ENCODE measurements around the gene SERPINB2. TPM values are rescaled to one million over a fixed set of nuclear protein-coding genes. Genes with fewer than 3 reads are reported as not detected.

Gene SERPINB2
- total and polyA plus RNA-seq, 7 experiments from 2014 or later, result 3.6 to 8.5 (median 4.9) TPM; not detected in 3

DNA sequence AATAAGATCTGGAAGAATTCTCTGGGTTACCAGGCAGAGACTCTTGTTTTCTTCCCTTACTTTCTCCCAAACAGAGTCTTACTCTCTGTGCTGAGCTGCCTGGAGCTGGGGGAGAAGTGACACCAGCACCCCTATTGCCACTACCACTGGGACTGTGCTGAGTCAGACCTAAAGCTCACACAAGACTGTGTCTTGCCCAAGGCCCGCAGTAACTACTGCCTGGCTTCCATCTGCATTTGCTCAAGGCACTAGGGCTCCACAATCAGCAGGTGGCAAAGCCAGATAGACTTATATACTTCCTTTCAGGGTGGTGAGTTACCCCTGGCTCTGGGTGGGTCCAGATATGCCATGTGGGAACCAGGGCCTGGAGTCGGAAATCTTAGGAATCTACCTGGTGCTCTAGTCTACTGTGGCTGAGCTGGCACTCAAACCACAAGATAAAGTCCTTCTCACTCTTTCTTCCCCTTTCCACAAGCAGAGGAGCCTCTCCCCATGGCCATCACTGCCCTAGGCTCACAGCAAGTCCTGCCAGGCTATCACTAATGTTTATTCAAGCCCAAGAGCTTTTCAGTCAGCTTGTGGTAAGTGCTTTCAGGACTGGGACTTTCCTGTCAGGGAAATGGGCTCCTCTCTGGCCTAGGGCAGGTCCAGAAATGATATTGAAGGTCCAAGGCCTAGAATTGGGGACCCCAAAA is 27.6 kb upstream of the SERPINB2 start:
- POLR2A ChIA-PET, result no interaction called here

DNA sequence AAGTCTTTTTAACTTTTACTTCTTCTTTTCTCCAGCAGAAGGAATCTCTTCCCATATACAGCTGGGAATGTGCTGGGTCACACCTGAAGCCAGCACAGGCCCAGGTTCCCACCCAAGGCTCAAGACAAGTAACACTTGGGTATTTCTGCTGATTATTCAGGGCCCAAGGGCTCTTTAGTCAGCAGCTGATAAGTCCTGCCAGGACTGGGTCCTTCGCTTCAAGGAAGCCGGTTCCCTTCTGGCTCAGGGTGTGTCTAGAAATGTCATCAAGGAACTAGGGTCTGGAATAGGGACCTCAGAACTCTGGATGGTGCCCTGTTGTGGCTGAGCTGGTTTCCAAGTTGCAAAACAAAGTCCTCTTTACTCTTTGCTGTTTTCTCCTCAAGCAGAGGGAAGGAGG is 27.0 kb upstream of the SERPINB2 start:
- Mint-ChIP-seq H3K9me3 (peaks cover 0 to 5% (median 0%) of the 10 kb centered on the region in 11 donors), H3K36me3 (no peaks in the 10 kb centered on the region), H3K27me3 (peaks cover 7 to 33% (median 13%) of the 10 kb centered on the region in 5 donors), H3K27ac (no peak overlapping the region), H3K4me1 (no peaks in the 10 kb centered on the region), H3K4me3 (no peak overlapping the region)
- DNase-seq (no peak), ATAC-seq (no peak)
- H3K4me1 ChIP-seq (ENCODE audit: control insufficient read depth in 2 of 2, insufficient read depth in 2 of 2, low read length in 2 of 2), result no peaks in the 10 kb centered on the region
- H3K36me3 ChIP-seq (ENCODE audit: control insufficient read depth in 2 of 3, insufficient read depth in 3 of 3, low read length in 3 of 3), result no peaks in the 10 kb centered on the region
- ChIA-PET CTCF (no interaction called here), POLR2A (no interaction called here)
- H3K4me3 ChIP-seq (ENCODE audit: low read length), result no peak overlapping the region
- no peak overlapping the region for H3K27ac ChIP-seq (ENCODE audit: low read depth, low read length)
- intact Hi-C loops (cut with micrococcal nuclease), result no loop called here
- H3K9me3 ChIP-seq (ENCODE audit: control insufficient read depth in 2 of 3, low read length in 3 of 3), result no peaks in the 10 kb centered on the region
- H3K27me3 ChIP-seq (ENCODE audit: control insufficient read depth in 2 of 2, insufficient read depth in 2 of 2, low read length in 2 of 2), result no peaks in the 10 kb centered on the region

More for the DNA sequence above, 27.6 kb upstream of the SERPINB2 start:
- H3K27me3 ChIP-seq (ENCODE audit: control insufficient read depth in 2 of 2, insufficient read depth in 2 of 2, low read length in 2 of 2), result no peaks in the 10 kb centered on the region
- peak; percentile 68 for ATAC-seq
- CTCF ChIA-PET, result no interaction called here
- H3K27me3 Mint-ChIP-seq, result peaks cover 9 to 33% (median 13%) of the 10 kb centered on the region in 5 donors
- no peaks in the 10 kb centered on the region for H3K36me3 Mint-ChIP-seq
- H3K36me3 ChIP-seq (ENCODE audit: control insufficient read depth in 2 of 3, insufficient read depth in 3 of 3, low read length in 3 of 3), result no peaks in the 10 kb centered on the region
- no peaks in the 10 kb centered on the region for H3K4me1 ChIP-seq (ENCODE audit: control insufficient read depth in 2 of 2, insufficient read depth in 2 of 2, low read length in 2 of 2)
- H3K4me3 ChIP-seq (ENCODE audit: low read length), result no peak overlapping the region
- DNase-seq, result no peak
- no peak overlapping the region for H3K4me3 Mint-ChIP-seq
- no peaks in the 10 kb centered on the region for H3K4me1 Mint-ChIP-seq
- H3K27ac Mint-ChIP-seq, result no peak overlapping the region
- H3K9me3 ChIP-seq (ENCODE audit: control insufficient read depth in 2 of 3, low read length in 3 of 3), result no peaks in the 10 kb centered on the region
- intact Hi-C loops (cut with micrococcal nuclease), result no loop called here
- no peak overlapping the region for H3K27ac ChIP-seq (ENCODE audit: low read depth, low read length)
- peaks cover 0 to 6% (median 2%) of the 10 kb centered on the region in 11 donors for H3K9me3 Mint-ChIP-seq

DNA sequence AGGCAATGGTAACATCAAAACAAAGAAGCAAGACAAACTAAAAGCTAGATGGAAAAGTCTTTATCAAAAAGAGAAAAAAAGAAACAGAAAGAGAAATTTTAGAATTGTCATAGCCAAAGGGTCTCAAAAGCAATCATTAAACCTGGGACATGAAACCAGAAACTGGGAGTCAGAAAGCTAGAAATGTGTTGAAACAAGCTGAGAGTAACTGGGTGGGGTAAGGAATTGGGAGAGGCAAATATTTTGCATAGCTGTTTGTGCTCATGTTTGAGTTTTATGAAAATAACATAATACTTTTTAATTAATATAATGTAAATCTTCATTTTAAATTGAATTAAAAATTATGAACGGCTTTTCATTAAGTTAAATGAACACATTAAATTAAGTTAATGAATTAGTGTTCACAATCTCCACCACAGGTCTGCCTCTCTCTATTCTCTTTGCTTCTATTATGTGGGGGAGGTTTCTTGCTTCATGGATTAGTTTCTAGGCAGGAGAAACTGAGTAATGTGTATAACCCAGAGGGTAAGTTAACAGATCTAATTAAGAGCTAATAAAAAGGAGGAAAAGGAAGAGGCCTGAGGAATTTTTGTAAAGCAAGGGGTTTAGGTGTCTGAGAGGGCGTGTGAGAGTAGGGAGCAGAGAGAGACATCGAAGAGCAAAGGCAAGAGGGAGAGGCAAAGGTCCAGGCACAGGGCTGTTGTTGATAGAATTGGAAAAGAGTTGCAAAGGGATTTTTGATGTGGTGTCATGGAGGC is 20.0 kb upstream of the SERPINB2 start:
- CTCF ChIA-PET, result interaction anchor here (1.1 kb wide), 1 partner anchor 17 kb away, joined by 3 read pairs; no protein-coding TSS in a partner anchor
- no peak for DNase-seq
- H3K27me3 Mint-ChIP-seq, result peaks cover 0 to 21% (median 6%) of the 10 kb centered on the region in 5 donors
- no peaks in the 10 kb centered on the region for H3K27me3 ChIP-seq (ENCODE audit: control insufficient read depth in 2 of 2, insufficient read depth in 2 of 2, low read length in 2 of 2)
- H3K36me3 Mint-ChIP-seq, result no peaks in the 10 kb centered on the region
- H3K27ac Mint-ChIP-seq, result no peak overlapping the region
- H3K4me1 ChIP-seq (ENCODE audit: control insufficient read depth in 2 of 2, insufficient read depth in 2 of 2, low read length in 2 of 2), result no peaks in the 10 kb centered on the region
- no peaks in the 10 kb centered on the region for H3K4me1 Mint-ChIP-seq
- H3K9me3 ChIP-seq (ENCODE audit: control insufficient read depth in 2 of 3, low read length in 3 of 3), result no peaks in the 10 kb centered on the region
- H3K9me3 Mint-ChIP-seq, result peaks cover 0 to 4% (median 0%) of the 10 kb centered on the region in 11 donors
- H3K4me3 ChIP-seq (ENCODE audit: low read length), result no peak overlapping the region
- H3K36me3 ChIP-seq (ENCODE audit: control insufficient read depth in 2 of 3, insufficient read depth in 3 of 3, low read length in 3 of 3), result no peaks in the 10 kb centered on the region
- intact Hi-C loops (cut with micrococcal nuclease), result no loop called here
- no peak for ATAC-seq
- POLR2A ChIA-PET, result no interaction called here
- H3K27ac ChIP-seq (ENCODE audit: low read depth, low read length), result no peak overlapping the region
- no peak overlapping the region for H3K4me3 Mint-ChIP-seq

DNA sequence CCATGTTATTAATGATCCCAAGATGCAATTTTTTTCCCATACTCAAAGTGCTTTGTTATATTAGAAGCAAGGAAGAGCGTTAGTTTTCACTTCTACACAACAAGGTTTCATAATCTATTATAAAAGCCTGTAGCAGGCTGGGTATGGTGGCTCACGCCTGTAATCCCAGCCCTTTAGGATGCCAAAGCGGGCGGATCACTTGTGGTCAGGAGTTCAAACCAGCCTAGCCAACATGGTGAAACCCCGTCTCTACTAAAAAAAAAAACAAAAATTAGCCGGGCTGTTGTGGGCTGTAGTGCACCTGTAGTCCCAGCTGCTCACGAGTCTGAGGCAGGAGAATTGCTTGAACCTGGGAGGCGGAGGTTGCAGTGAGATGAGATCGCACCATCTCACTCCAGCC is 19.0 kb upstream of the SERPINB2 start:
- Histone ChIP-seq H3K4me1 (ENCODE audit: control insufficient read depth in 2 of 2, insufficient read depth in 2 of 2, low read length in 2 of 2) (no peaks in the 10 kb centered on the region), H3K4me3 (ENCODE audit: low read length) (no peak overlapping the region), H3K27me3 (ENCODE audit: control insufficient read depth in 2 of 2, insufficient read depth in 2 of 2, low read length in 2 of 2) (no peaks in the 10 kb centered on the region), H3K36me3 (ENCODE audit: control insufficient read depth in 2 of 3, insufficient read depth in 3 of 3, low read length in 3 of 3) (no peaks in the 10 kb centered on the region), H3K27ac (ENCODE audit: low read depth, low read length) (no peak overlapping the region), H3K9me3 (ENCODE audit: control insufficient read depth in 2 of 3, low read length in 3 of 3) (no peaks in the 10 kb centered on the region)
- CTCF ChIA-PET, result no interaction called here
- peaks cover 0 to 21% (median 5%) of the 10 kb centered on the region in 5 donors for H3K27me3 Mint-ChIP-seq
- H3K27ac Mint-ChIP-seq, result no peak overlapping the region
- intact Hi-C loops (cut with micrococcal nuclease), result no loop called here
- H3K36me3 Mint-ChIP-seq, result no peaks in the 10 kb centered on the region
- no peak for ATAC-seq
- H3K9me3 Mint-ChIP-seq, result peaks cover 0 to 4% (median 0%) of the 10 kb centered on the region in 11 donors
- H3K4me1 Mint-ChIP-seq, result no peaks in the 10 kb centered on the region
- no peak for DNase-seq
- H3K4me3 Mint-ChIP-seq, result no peak overlapping the region
- POLR2A ChIA-PET, result no interaction called here

DNA sequence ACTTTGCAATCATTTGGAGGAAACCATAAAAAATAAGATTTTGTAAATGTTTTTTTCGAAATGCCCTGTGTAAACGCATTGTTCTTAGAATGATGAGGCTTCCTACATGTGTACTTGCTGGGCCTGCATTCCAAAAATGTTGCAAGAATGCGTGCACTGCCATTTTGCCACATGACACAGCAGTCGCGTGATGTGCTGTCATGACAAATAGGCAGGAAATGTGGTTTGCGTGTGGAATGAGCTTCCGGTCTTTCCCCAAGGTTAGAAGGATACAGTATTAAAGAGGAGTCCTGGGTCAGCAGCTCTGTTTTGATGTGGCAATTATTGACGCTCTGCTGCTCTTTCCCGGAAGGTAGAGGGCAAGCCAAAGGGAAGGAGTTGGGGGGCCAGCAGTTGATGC is 18.1 kb upstream of the SERPINB2 start:
- intact Hi-C loops (cut with micrococcal nuclease), result no loop called here
- Histone ChIP-seq H3K36me3 (ENCODE audit: control insufficient read depth in 2 of 3, insufficient read depth in 3 of 3, low read length in 3 of 3) (no peaks in the 10 kb centered on the region), H3K27me3 (ENCODE audit: control insufficient read depth in 2 of 2, insufficient read depth in 2 of 2, low read length in 2 of 2) (no peaks in the 10 kb centered on the region), H3K9me3 (ENCODE audit: control insufficient read depth in 2 of 3, low read length in 3 of 3) (no peaks in the 10 kb centered on the region), H3K4me1 (ENCODE audit: control insufficient read depth in 2 of 2, insufficient read depth in 2 of 2, low read length in 2 of 2) (no peaks in the 10 kb centered on the region), H3K4me3 (ENCODE audit: low read length) (no peak overlapping the region), H3K27ac (ENCODE audit: low read depth, low read length) (no peak overlapping the region)
- CTCF ChIA-PET, result no interaction called here
- H3K4me3 Mint-ChIP-seq, result no peak overlapping the region
- peaks cover 0 to 21% (median 5%) of the 10 kb centered on the region in 5 donors for H3K27me3 Mint-ChIP-seq
- ATAC-seq (peak; percentile 82), DNase-seq (no peak)
- no peaks in the 10 kb centered on the region for H3K4me1 Mint-ChIP-seq
- no peak overlapping the region for H3K27ac Mint-ChIP-seq
- POLR2A ChIA-PET, result no interaction called here
- H3K36me3 Mint-ChIP-seq, result no peaks in the 10 kb centered on the region
- peaks cover 0 to 4% (median 0%) of the 10 kb centered on the region in 11 donors for H3K9me3 Mint-ChIP-seq

DNA sequence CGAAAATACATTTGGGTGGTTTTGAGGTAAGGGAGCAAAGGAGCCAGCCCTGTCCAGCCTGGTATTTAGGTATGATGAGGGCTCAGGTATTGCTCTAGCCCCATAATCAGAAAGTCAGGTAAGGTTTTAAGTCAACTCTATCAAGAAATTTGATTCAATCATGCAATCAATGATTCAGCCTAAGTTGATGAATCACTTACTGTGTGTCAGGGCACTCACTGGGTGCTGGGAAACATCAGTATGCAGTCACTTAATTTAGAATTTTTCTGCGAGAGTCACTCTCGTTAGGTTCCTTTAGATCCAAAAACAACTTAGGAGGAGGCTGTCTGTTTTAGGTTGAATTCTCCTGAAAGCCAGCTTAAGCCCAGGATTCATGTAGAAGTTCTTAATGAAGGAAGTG is 17.7 kb upstream of the SERPINB2 start:
- DNase-seq (no peak), ATAC-seq (peak; percentile 70)
- H3K27me3 Mint-ChIP-seq, result peaks cover 0 to 21% (median 6%) of the 10 kb centered on the region in 5 donors
- no peak overlapping the region for H3K27ac Mint-ChIP-seq
- CTCF ChIA-PET, result no interaction called here
- Histone ChIP-seq H3K36me3 (ENCODE audit: control insufficient read depth in 2 of 3, insufficient read depth in 3 of 3, low read length in 3 of 3) (no peaks in the 10 kb centered on the region), H3K9me3 (ENCODE audit: control insufficient read depth in 2 of 3, low read length in 3 of 3) (no peaks in the 10 kb centered on the region), H3K4me1 (ENCODE audit: control insufficient read depth in 2 of 2, insufficient read depth in 2 of 2, low read length in 2 of 2) (no peaks in the 10 kb centered on the region), H3K27me3 (ENCODE audit: control insufficient read depth in 2 of 2, insufficient read depth in 2 of 2, low read length in 2 of 2) (no peaks in the 10 kb centered on the region), H3K4me3 (ENCODE audit: low read length) (no peak overlapping the region), H3K27ac (ENCODE audit: low read depth, low read length) (no peak overlapping the region)
- no peaks in the 10 kb centered on the region for H3K36me3 Mint-ChIP-seq
- intact Hi-C loops (cut with micrococcal nuclease), result no loop called here
- POLR2A ChIA-PET, result no interaction called here
- H3K9me3 Mint-ChIP-seq, result peaks cover 0 to 4% (median 0%) of the 10 kb centered on the region in 11 donors
- no peaks in the 10 kb centered on the region for H3K4me1 Mint-ChIP-seq
- no peak overlapping the region for H3K4me3 Mint-ChIP-seq

- Histone ChIP-seq H3K4me1 (ENCODE audit: control insufficient read depth in 2 of 2, insufficient read depth in 2 of 2, low read length in 2 of 2) (no peaks in the 10 kb centered on the region), H3K27me3 (ENCODE audit: control insufficient read depth in 2 of 2, insufficient read depth in 2 of 2, low read length in 2 of 2) (no peaks in the 10 kb centered on the region), H3K36me3 (ENCODE audit: control insufficient read depth in 2 of 3, insufficient read depth in 3 of 3, low read length in 3 of 3) (no peaks in the 10 kb centered on the region), H3K27ac (ENCODE audit: low read depth, low read length) (no peak overlapping the region), H3K4me3 (ENCODE audit: low read length) (no peak overlapping the region), H3K9me3 (ENCODE audit: control insufficient read depth in 2 of 3, low read length in 3 of 3) (no peaks in the 10 kb centered on the region)
- DNase-seq (no peak), ATAC-seq (no peak)
- no peak overlapping the region for H3K4me3 Mint-ChIP-seq
- CTCF ChIA-PET, result no interaction called here
- H3K27ac Mint-ChIP-seq, result no peak overlapping the region
- no peaks in the 10 kb centered on the region for H3K4me1 Mint-ChIP-seq
- intact Hi-C loops (cut with micrococcal nuclease), result no loop called here
- no peaks in the 10 kb centered on the region for H3K36me3 Mint-ChIP-seq
- H3K9me3 Mint-ChIP-seq, result peaks cover 0 to 4% (median 0%) of the 10 kb centered on the region in 11 donors
- POLR2A ChIA-PET, result no interaction called here
- peaks cover 0 to 21% (median 9%) of the 10 kb centered on the region in 5 donors for H3K27me3 Mint-ChIP-seq
These were observed 15.7 kb upstream of the SERPINB2 start for GRCh38 chr18:63871836-63872235.

Data from naive thymus-derived CD4-positive, alpha-beta T cell (primary cell).